HCT116 (cell line): ENCODE data around the gene DDAH1. TPM values are rescaled to one million over a fixed set of nuclear protein-coding genes. Genes with fewer than 3 reads are reported as not detected.

Experiments
- ATAC-seq: fragments of 200-7000 bp; cut with Tn5 transposase; 2 replicates; pipeline ENCODE4 v1.9.1; 2020; ENCODE audit warnings: mild to moderate bottlenecking, moderate library complexity
- BruUV-seq: library from RNA; stranded (reverse); fragments of 400-500 nt; replicated peaks from 2 replicates; lab custom pipeline; 2021; lab: Mats Ljungman, UMichigan
- CTCF ChIA-PET: fragments of 300-600 bp; sonication (Branson Sonifier 250); formaldehyde crosslinking; loops from one replicate; lab custom pipeline; 2021; ENCODE audit warnings: antibody characterized with exemption; lab: Charles Lee
- POLR2A ChIA-PET: fragments of 300-600, 350-600 bp; sonication (Branson Sonifier 250); formaldehyde crosslinking; loops from one replicate; lab custom pipeline; 2021; ENCODE audit warnings: antibody characterized with exemption; lab: Charles Lee
- RAD21 ChIA-PET, 2 experiments: fragments of 300-600 bp; sonication (Branson Sonifier 250); formaldehyde crosslinking; loops; one replicate each; lab custom pipeline; 2023; ENCODE audit warnings: low total read pairs in 2 of 2; ENCODE audit not compliant: uncharacterized antibody in 2 of 2, unreplicated experiment in 2 of 2, low non-redundant PET in 1 of 2; lab: Charles Lee
- DNase-seq: peaks from one replicate; pipeline ENCODE4 v3.0.0-alpha.2; 2010; ENCODE audit warnings: low read depth, low spot score
- H2AFZ ChIP-seq: fragments of 200-600 bp; shearing (Covaris generic), sonication (generic); 2 replicates; pipeline ENCODE4 v1.6.1; 2017; ENCODE audit warnings: low read depth, mixed run types, mixed read lengths, antibody characterized with exemption, low read length; ENCODE audit not compliant: poor library complexity, severe bottlenecking
- H3K27ac ChIP-seq: 2 replicates; pipeline ENCODE4 v1.5.1; 2012; ENCODE audit warnings: low read depth, low read length
- H3K27me3 ChIP-seq: fragments of 200-600 bp; sonication (generic); 2 replicates; pipeline ENCODE4 v1.6.1; 2016; ENCODE audit warnings: mixed run types, low read length, mixed read lengths; ENCODE audit not compliant: insufficient read depth
- H3K36me3 ChIP-seq, 2 experiments: fragments of 200-500 bp in 1 of 2; fragments of 200-600 bp in 1 of 2; sonication (Bioruptor generic) in 1 of 2; sonication (generic) in 1 of 2; 2 replicates each; pipeline versions ENCODE4 v1.5.1 to v1.6.1; 2014 to 2016; ENCODE audit warnings: low read length in 2 of 2, inconsistent platforms in 1 of 2, mixed read lengths in 1 of 2, mixed run types in 1 of 2; ENCODE audit not compliant: insufficient read depth in 2 of 2, control insufficient read depth in 1 of 2
- H3K4me1 ChIP-seq, 2 experiments: fragments of 200-600 bp in 1 of 2; sonication (generic) in 1 of 2; 2 replicates each; pipeline versions ENCODE4 v1.5.1 to v1.6.1; 2012 to 2017; ENCODE audit warnings: low read length in 2 of 2, inconsistent platforms in 1 of 2, mild to moderate bottlenecking in 1 of 2, mixed read lengths in 1 of 2, mixed run types in 1 of 2, moderate library complexity in 1 of 2; ENCODE audit not compliant: insufficient read depth in 2 of 2, control insufficient read depth in 1 of 2
- H3K4me2 ChIP-seq: fragments of 200-600 bp; sonication (generic); 2 replicates; pipeline ENCODE4 v1.6.1; 2017; ENCODE audit warnings: mixed run types, low read length, mixed read lengths
- H3K4me3 ChIP-seq, 2 experiments: fragments of 200-600 bp in 1 of 2; sonication (generic) in 1 of 2; replicated peaks in 1 of 2; 2 replicates each; pipeline ENCODE4 v1.5.1; 2011 to 2016; ENCODE audit warnings: low read length in 2 of 2, control low read depth in 1 of 2, low read depth in 1 of 2, mild to moderate bottlenecking in 1 of 2, mixed read lengths in 1 of 2, mixed run types in 1 of 2
- H3K79me2 ChIP-seq: fragments of 200-600 bp; sonication (generic); 2 replicates; pipeline ENCODE4 v1.6.1; 2017; ENCODE audit warnings: mild to moderate bottlenecking, mixed run types, low read length, moderate library complexity, mixed read lengths; ENCODE audit not compliant: insufficient read depth
- H3K9ac ChIP-seq: fragments of 200-600 bp; sonication (generic); 2 replicates; pipeline ENCODE4 v1.6.1; 2016; ENCODE audit warnings: low read length, mixed read lengths
- H3K9me2 ChIP-seq: fragments of 200-600 bp; sonication (generic), shearing (Covaris generic); 2 replicates; pipeline ENCODE4 v1.6.1; 2017; ENCODE audit warnings: mixed run types, mild to moderate bottlenecking, moderate library complexity; ENCODE audit not compliant: insufficient read depth
- H3K9me3 ChIP-seq, 2 experiments: fragments of 200-500 bp in 1 of 2; fragments of 200-600 bp in 1 of 2; sonication (Bioruptor generic) in 1 of 2; sonication (generic) in 1 of 2; 2 replicates each; pipeline ENCODE4 v1.6.1; 2014 to 2017; ENCODE audit warnings: low read length in 2 of 2, mixed read lengths in 2 of 2, inconsistent platforms in 1 of 2, low read depth in 1 of 2, mild to moderate bottlenecking in 1 of 2, mixed run types in 1 of 2, moderate library complexity in 1 of 2; ENCODE audit not compliant: control insufficient read depth in 1 of 2, insufficient read depth in 1 of 2
- H4K20me1 ChIP-seq: fragments of 200-600 bp; sonication (generic), shearing (Covaris generic); 2 replicates; pipeline ENCODE4 v1.6.1; 2017; ENCODE audit warnings: mixed run types, mild to moderate bottlenecking, moderate library complexity; ENCODE audit not compliant: insufficient read depth
- CEBPB ChIP-seq: IDR thresholded peaks from 2 replicates; pipeline ENCODE4 v1.6.1; 2012; ENCODE audit warnings: low read depth
- EGR1 ChIP-seq: IDR thresholded peaks from 2 replicates; pipeline ENCODE4 v1.6.1; 2012; ENCODE audit warnings: low read depth
- ELF1 ChIP-seq: IDR thresholded peaks from 2 replicates; pipeline ENCODE4 v1.6.1; 2012; ENCODE audit warnings: low read depth, borderline replicate concordance
- EZH2 ChIP-seq: fragments of 200-600 bp; sonication (generic); IDR thresholded peaks from 2 replicates; pipeline ENCODE4 v1.6.1; 2017; ENCODE audit warnings: antibody characterized with exemption, mixed run types
- EZH2phosphoT487 ChIP-seq: fragments of 200-600 bp; IDR thresholded peaks from 2 replicates; pipeline ENCODE4 v1.6.1; 2018; ENCODE audit warnings: antibody characterized with exemption, borderline replicate concordance
- JUND ChIP-seq: IDR thresholded peaks from 2 replicates; pipeline ENCODE4 v1.6.1; 2012
- POLR2AphosphoS5 ChIP-seq: IDR thresholded peaks from 2 replicates; pipeline ENCODE4 v1.6.1; 2011; ENCODE audit warnings: mild to moderate bottlenecking, low read depth, low read length, moderate library complexity
- SIN3A ChIP-seq: IDR thresholded peaks from 2 replicates; pipeline ENCODE4 v1.6.1; 2012; ENCODE audit warnings: low read depth
- SP1 ChIP-seq: IDR thresholded peaks from 2 replicates; pipeline ENCODE4 v1.6.1; 2012; ENCODE audit warnings: low read depth
- SRF ChIP-seq: IDR thresholded peaks from 2 replicates; pipeline ENCODE4 v1.6.1; 2012; ENCODE audit warnings: low read depth
- TCF7L2 ChIP-seq: IDR thresholded peaks from 2 replicates; pipeline ENCODE4 v1.7.0; 2011; ENCODE audit warnings: borderline replicate concordance, inconsistent platforms; ENCODE audit not compliant: insufficient read depth, insufficient read length; ENCODE audit errors: extremely low read depth
- YY1 ChIP-seq: IDR thresholded peaks from 2 replicates; pipeline ENCODE4 v1.6.1; 2011; ENCODE audit warnings: low read length, low read depth, moderate library complexity, mild to moderate bottlenecking; ENCODE audit not compliant: insufficient replicate concordance; ENCODE audit errors: extremely low read depth
- ZFX ChIP-seq: fragments of 450-650 bp; IDR thresholded peaks from 2 replicates; pipeline ENCODE4 v1.6.1; 2017
- ZNF274 ChIP-seq: fragments of 200-500 bp; sonication (Bioruptor generic); IDR thresholded peaks from 2 replicates; pipeline ENCODE4 v1.6.1; 2014; ENCODE audit warnings: mild to moderate bottlenecking, low read depth, low read length, inconsistent platforms
- intact Hi-C: fragments of 100-400 bp; cut with micrococcal nuclease; formaldehyde crosslinking; loops from 2 replicates; pipeline ENCODE4 v1.10.0; 2022
- total RNA-seq: library from RNA; stranded (reverse); gene quantifications from one replicate; pipeline ENCODE4 v1.2.1, GENCODE V29; 2021; ENCODE audit not compliant: unreplicated experiment
- TF ChIP-seq, protein P1 (sequence below): IDR thresholded peaks from 2 replicates; pipeline ENCODE4 v1.6.1; 2011; ENCODE audit warnings: mild to moderate bottlenecking, low read length, moderate library complexity; ENCODE audit not compliant: insufficient replicate concordance; ENCODE audit errors: extremely low read depth
- TF ChIP-seq, protein P2 (sequence below): IDR thresholded peaks from 2 replicates; pipeline ENCODE4 v1.6.1; 2012; ENCODE audit warnings: low read depth
- TF ChIP-seq, protein P3 (sequence below): IDR thresholded peaks from 2 replicates; pipeline ENCODE4 v1.6.1; 2012
- TF ChIP-seq, protein P4 (sequence below): IDR thresholded peaks from 2 replicates; pipeline ENCODE4 v1.6.1; 2012

Gene DDAH1
- total RNA-seq, 1 experiment from 2014 or later = 16.6 TPM

DNA sequence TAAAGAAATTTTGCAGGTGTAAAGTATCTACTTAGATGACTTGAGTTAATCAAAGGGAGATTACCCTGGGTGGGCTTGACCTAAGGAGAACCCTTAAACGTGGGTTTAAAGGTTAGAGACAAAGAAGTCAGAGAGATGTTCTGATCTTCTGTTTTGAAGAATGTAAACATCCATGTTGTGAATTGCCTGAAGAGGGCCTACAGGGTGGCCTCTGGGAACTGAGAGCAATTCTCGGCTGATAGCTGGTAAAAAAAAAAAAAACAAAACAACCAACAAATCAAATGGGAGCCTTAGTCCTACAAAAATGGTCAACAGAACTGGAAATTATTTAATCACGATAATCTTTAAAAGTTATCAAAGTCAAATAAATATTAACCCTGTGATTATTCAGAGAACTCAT is 99.1 kb downstream of the DDAH1 start:
- BruUV-seq = no TSS peak
- TF ChIP-seq ELF1 = no peak
- TF ChIP-seq ZFX = no peak
- TF ChIP-seq, protein P1, sequence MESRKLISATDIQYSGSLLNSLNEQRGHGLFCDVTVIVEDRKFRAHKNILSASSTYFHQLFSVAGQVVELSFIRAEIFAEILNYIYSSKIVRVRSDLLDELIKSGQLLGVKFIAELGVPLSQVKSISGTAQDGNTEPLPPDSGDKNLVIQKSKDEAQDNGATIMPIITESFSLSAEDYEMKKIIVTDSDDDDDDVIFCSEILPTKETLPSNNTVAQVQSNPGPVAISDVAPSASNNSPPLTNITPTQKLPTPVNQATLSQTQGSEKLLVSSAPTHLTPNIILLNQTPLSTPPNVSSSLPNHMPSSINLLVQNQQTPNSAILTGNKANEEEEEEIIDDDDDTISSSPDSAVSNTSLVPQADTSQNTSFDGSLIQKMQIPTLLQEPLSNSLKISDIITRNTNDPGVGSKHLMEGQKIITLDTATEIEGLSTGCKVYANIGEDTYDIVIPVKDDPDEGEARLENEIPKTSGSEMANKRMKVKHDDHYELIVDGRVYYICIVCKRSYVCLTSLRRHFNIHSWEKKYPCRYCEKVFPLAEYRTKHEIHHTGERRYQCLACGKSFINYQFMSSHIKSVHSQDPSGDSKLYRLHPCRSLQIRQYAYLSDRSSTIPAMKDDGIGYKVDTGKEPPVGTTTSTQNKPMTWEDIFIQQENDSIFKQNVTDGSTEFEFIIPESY = no peak
- TF ChIP-seq ZNF274 = no peak
- TF ChIP-seq, protein P2, sequence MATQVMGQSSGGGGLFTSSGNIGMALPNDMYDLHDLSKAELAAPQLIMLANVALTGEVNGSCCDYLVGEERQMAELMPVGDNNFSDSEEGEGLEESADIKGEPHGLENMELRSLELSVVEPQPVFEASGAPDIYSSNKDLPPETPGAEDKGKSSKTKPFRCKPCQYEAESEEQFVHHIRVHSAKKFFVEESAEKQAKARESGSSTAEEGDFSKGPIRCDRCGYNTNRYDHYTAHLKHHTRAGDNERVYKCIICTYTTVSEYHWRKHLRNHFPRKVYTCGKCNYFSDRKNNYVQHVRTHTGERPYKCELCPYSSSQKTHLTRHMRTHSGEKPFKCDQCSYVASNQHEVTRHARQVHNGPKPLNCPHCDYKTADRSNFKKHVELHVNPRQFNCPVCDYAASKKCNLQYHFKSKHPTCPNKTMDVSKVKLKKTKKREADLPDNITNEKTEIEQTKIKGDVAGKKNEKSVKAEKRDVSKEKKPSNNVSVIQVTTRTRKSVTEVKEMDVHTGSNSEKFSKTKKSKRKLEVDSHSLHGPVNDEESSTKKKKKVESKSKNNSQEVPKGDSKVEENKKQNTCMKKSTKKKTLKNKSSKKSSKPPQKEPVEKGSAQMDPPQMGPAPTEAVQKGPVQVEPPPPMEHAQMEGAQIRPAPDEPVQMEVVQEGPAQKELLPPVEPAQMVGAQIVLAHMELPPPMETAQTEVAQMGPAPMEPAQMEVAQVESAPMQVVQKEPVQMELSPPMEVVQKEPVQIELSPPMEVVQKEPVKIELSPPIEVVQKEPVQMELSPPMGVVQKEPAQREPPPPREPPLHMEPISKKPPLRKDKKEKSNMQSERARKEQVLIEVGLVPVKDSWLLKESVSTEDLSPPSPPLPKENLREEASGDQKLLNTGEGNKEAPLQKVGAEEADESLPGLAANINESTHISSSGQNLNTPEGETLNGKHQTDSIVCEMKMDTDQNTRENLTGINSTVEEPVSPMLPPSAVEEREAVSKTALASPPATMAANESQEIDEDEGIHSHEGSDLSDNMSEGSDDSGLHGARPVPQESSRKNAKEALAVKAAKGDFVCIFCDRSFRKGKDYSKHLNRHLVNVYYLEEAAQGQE = no peak
- TF ChIP-seq SIN3A = no peak
- TF ChIP-seq SRF = no peak
- TF ChIP-seq EZH2 = no peak
- no peak for TF ChIP-seq TCF7L2
- TF ChIP-seq, protein P3, sequence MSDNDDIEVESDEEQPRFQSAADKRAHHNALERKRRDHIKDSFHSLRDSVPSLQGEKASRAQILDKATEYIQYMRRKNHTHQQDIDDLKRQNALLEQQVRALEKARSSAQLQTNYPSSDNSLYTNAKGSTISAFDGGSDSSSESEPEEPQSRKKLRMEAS = no peak
- TF ChIP-seq SP1 = no peak
- no peak for TF ChIP-seq EGR1
- no peak for TF ChIP-seq JUND
- no peak for TF ChIP-seq CEBPB
- no peak for TF ChIP-seq EZH2phosphoT487
- no peak for TF ChIP-seq POLR2AphosphoS5
- TF ChIP-seq, protein P4, sequence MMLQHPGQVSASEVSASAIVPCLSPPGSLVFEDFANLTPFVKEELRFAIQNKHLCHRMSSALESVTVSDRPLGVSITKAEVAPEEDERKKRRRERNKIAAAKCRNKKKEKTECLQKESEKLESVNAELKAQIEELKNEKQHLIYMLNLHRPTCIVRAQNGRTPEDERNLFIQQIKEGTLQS = no peak
- TF ChIP-seq YY1 = no peak
- RAD21 ChIA-PET = no interaction called here
- Histone ChIP-seq H3K9me3 (no peaks in the 10 kb centered on the region), H3K4me2 (no peak overlapping the region), H3K9ac (no peak overlapping the region), H3K27me3 (no peaks in the 10 kb centered on the region), H3K4me3 (no peak overlapping the region), H4K20me1 (no peaks in the 10 kb centered on the region), H3K4me1 (no peaks in the 10 kb centered on the region), H3K9me2 (no peaks in the 10 kb centered on the region), H3K27ac (no peak overlapping the region), H3K36me3 (no peaks in the 10 kb centered on the region), H3K79me2 (no peaks in the 10 kb centered on the region), H2AFZ (no peak overlapping the region)
- CTCF ChIA-PET = no interaction called here
- intact Hi-C loops = no loop called here
- DNase-seq (no peak), ATAC-seq (no peak)
- POLR2A ChIA-PET = no interaction called here
